OCI-LY3 (cell line): ENCODE data around the gene ATP4A.

Source experiments
- H2AFZ ChIP-seq: fragments of 200-600, 300-600 bp; shearing (Covaris generic); 2 replicates; pipeline ENCODE4 v1.6.0; 2014; ENCODE audit warnings: antibody characterized with exemption, low read depth, low read length
- H3K27ac ChIP-seq: fragments of 200-600, 300-600 bp; sonication (generic); 2 replicates; pipeline ENCODE4 v1.5.1; 2014; ENCODE audit warnings: mild to moderate bottlenecking, low read length, moderate library complexity, mixed read lengths
- H3K27me3 ChIP-seq: fragments of 200-600, 300-600 bp; sonication (generic); 2 replicates; pipeline ENCODE4 v1.6.1; 2014; ENCODE audit warnings: low read depth, low read length, mixed read lengths
- H3K36me3 ChIP-seq: fragments of 200-600, 300-600 bp; sonication (generic); replicated peaks from 2 replicates; pipeline ENCODE3; 2014; ENCODE audit warnings: low read depth, low read length, mixed read lengths
- H3K4me1 ChIP-seq: fragments of 300-600, 200-600 bp; sonication (generic); 2 replicates; pipeline ENCODE4 v1.6.1; 2014; ENCODE audit warnings: low read length, mixed read lengths
- H3K4me2 ChIP-seq: fragments of 200-600, 300-600 bp; sonication (generic); 2 replicates; pipeline ENCODE4 v1.6.1; 2014; ENCODE audit warnings: low read length, mixed read lengths
- H3K4me3 ChIP-seq: fragments of 300-600, 200-600 bp; sonication (generic); 2 replicates; pipeline ENCODE4 v1.5.1; 2014; ENCODE audit warnings: antibody characterized with exemption, mild to moderate bottlenecking, low read length, moderate library complexity
- H3K79me2 ChIP-seq: fragments of 300-600, 200-600 bp; shearing (Covaris generic); 2 replicates; pipeline ENCODE4 v1.6.1; 2014; ENCODE audit warnings: mild to moderate bottlenecking, low read length, mixed read lengths
- H3K9ac ChIP-seq: fragments of 300-600, 200-600 bp; shearing (Covaris generic); 2 replicates; pipeline ENCODE4 v1.6.0; 2014; ENCODE audit warnings: mild to moderate bottlenecking, low read length, moderate library complexity
- H3K9me3 ChIP-seq: fragments of 200-600, 300-600 bp; shearing (Covaris generic); 2 replicates; pipeline ENCODE4 v1.6.1; 2014; ENCODE audit warnings: low read length, mixed read lengths; ENCODE audit not compliant: insufficient read depth
- H4K20me1 ChIP-seq: fragments of 200-600, 300-600 bp; sonication (generic); 2 replicates; pipeline ENCODE4 v1.6.1; 2016; ENCODE audit warnings: low read length, mixed read lengths; ENCODE audit not compliant: insufficient read depth
- EZH2phosphoT487 ChIP-seq: fragments of 200-600 bp; shearing (Covaris generic); IDR thresholded peaks from 2 replicates; pipeline ENCODE4 v1.6.1; 2018; ENCODE audit warnings: antibody characterized with exemption, mixed run types, low read depth
- TF ChIP-seq, protein P1 (sequence below): fragments of 200-600, 300-600 bp; sonication (generic); IDR thresholded peaks from 2 replicates; pipeline ENCODE4 v1.5.1; 2014; ENCODE audit warnings: antibody characterized with exemption, low read length, low read depth

The ATP4A gene

DNA sequence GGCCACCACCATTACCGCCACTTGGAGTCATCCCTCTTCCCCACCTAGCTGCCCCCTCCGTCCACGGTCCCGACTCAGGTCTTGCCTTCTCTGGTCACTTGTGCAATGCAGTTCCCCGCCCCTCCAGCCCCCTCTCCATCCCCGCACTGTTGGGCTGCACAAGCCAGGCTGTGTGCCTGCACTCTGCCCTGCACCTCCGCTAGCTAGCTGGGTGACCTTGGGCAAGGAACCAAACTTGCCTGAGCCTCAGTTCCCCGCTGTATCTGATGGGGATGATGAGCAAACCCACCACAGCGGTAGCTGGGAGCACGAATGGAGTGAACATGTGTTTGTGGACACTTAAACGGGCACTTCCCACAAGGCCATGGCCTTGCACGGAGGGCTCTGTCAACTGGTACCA lies 23.6 kb downstream of the ATP4A start:
- H3K4me2 ChIP-seq: no peak overlapping the region
- no peak overlapping the region for H3K4me3 ChIP-seq
- peaks cover 8% of the 10 kb centered on the region for H3K4me1 ChIP-seq
- H3K36me3 ChIP-seq: peaks cover 6% of the 10 kb centered on the region
- H4K20me1 ChIP-seq: no peaks in the 10 kb centered on the region
- TF ChIP-seq, protein P1, sequence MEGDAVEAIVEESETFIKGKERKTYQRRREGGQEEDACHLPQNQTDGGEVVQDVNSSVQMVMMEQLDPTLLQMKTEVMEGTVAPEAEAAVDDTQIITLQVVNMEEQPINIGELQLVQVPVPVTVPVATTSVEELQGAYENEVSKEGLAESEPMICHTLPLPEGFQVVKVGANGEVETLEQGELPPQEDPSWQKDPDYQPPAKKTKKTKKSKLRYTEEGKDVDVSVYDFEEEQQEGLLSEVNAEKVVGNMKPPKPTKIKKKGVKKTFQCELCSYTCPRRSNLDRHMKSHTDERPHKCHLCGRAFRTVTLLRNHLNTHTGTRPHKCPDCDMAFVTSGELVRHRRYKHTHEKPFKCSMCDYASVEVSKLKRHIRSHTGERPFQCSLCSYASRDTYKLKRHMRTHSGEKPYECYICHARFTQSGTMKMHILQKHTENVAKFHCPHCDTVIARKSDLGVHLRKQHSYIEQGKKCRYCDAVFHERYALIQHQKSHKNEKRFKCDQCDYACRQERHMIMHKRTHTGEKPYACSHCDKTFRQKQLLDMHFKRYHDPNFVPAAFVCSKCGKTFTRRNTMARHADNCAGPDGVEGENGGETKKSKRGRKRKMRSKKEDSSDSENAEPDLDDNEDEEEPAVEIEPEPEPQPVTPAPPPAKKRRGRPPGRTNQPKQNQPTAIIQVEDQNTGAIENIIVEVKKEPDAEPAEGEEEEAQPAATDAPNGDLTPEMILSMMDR: no peak
- TF ChIP-seq EZH2phosphoT487: no peak
- no peak overlapping the region for H3K27ac ChIP-seq
- H3K9me3 ChIP-seq: no peaks in the 10 kb centered on the region
- H2AFZ ChIP-seq: no peak overlapping the region
- H3K79me2 ChIP-seq: peaks cover 13% of the 10 kb centered on the region
- no peaks in the 10 kb centered on the region for H3K27me3 ChIP-seq
- H3K9ac ChIP-seq: no peak overlapping the region

DNA sequence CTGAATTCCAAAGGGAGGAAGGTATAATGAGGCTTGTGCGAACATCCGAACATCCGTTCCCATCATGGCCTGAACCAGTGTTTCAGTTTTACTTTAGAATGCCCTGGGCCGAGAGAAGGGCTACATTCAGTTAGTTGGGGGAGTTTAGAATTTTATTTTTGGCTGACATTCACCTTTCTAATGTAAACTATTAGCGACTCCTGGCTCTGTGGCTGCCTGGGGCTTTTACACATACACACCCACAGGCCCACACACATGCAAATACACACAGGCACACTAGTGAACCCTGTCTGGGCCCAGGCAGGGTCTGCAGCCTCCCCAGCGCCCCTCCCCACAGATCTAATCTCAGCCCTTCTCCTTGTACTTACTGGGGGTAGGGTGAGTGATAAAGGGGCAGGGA lies 24.1 kb downstream of the ATP4A start:
- peaks cover 6% of the 10 kb centered on the region for H3K36me3 ChIP-seq
- H3K9me3 ChIP-seq: no peaks in the 10 kb centered on the region
- H3K27ac ChIP-seq: no peak overlapping the region
- no peak overlapping the region for H3K9ac ChIP-seq
- peaks cover 7% of the 10 kb centered on the region for H3K79me2 ChIP-seq
- no peak overlapping the region for H3K4me2 ChIP-seq
- H3K4me1 ChIP-seq: peaks cover 4% of the 10 kb centered on the region
- H4K20me1 ChIP-seq: no peaks in the 10 kb centered on the region
- H2AFZ ChIP-seq: no peak overlapping the region
- no peaks in the 10 kb centered on the region for H3K27me3 ChIP-seq
- TF ChIP-seq EZH2phosphoT487: no peak
- TF ChIP-seq, protein P1: no peak
- no peak overlapping the region for H3K4me3 ChIP-seq

DNA sequence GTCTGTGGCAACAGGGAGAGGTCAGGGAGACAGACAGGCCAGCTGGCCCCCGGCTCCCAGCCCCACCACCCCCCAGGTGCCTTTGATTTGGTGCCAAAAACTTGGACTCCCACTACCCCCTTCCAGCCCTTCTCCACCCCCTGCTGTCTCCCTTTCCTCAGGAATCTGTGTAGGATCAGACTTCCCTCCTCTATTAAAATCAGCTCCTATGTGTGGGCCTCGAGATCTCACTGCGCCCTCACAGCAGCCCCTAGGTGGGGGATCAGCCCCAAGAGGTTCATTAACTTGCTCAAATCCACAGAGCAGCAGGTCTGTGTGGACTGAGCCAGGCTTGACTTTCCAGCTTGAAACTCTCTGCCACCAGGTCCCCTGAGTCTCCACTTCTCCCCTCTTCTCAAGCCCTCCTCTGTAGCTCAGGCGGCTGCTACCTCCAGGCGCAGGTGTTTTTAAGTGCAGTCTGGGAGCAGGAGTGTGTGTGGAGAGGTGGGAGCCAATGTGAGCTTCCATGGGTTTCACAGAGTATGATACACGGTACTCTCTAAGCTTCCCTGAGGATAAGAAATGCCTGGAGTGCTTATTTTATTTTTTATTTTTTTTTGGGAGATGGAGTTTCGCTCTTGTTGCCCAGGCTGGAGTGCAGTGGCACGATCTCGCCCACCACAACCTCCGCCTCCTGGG lies 28.5 kb downstream of the ATP4A start:
- Histone ChIP-seq H3K79me2 (no peaks in the 10 kb centered on the region), H2AFZ (no peak overlapping the region), H3K4me2 (no peak overlapping the region), H3K27ac (no peak overlapping the region), H3K27me3 (peaks cover 8% of the 10 kb centered on the region), H3K36me3 (peaks cover 1% of the 10 kb centered on the region), H3K9ac (no peak overlapping the region), H3K4me3 (no peak overlapping the region), H3K9me3 (no peaks in the 10 kb centered on the region), H3K4me1 (no peaks in the 10 kb centered on the region), H4K20me1 (no peaks in the 10 kb centered on the region)
- TF ChIP-seq EZH2phosphoT487: no peak
- TF ChIP-seq, protein P1: no peak

DNA sequence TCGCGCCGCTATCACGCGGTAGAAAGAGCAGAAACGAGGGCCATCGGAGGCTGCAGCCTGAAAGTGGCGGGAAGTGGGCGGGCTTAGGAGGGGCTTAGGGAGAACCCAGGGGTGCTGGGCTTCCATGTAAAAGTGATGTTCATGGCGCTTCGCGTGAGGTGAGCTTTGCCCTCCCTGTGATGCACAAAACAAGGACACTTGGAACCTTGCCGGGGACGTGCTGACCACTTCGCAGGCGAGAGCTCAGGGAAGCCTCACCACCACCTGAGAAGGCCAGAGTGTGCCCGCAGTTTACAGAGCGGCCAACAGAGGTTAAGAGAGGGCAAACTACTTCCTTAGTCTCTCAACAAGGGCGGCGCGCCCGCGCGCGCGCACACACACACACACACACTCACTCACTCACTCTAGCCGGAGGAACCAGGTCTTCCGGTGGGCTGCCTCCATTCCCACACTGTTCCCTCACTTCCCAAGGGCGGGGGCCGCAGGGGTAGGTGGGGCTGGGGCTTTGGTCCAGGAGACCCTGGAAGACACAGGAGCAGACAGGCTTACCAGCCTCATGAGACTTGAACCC lies 29.6 kb downstream of the ATP4A start:
- TF ChIP-seq, protein P1: no peak
- no peak for TF ChIP-seq EZH2phosphoT487
- Histone ChIP-seq H3K4me1 (no peaks in the 10 kb centered on the region), H3K27ac (no peak overlapping the region), H3K36me3 (no peaks in the 10 kb centered on the region), H3K4me2 (no peak overlapping the region), H3K27me3 (peaks cover 9% of the 10 kb centered on the region), H4K20me1 (no peaks in the 10 kb centered on the region), H3K79me2 (no peaks in the 10 kb centered on the region), H2AFZ (no peak overlapping the region), H3K9ac (no peak overlapping the region), H3K9me3 (no peaks in the 10 kb centered on the region), H3K4me3 (no peak overlapping the region)
